WTC11 (cell line): ENCODE data around the gene PAX4. TPM values are rescaled to one million over a fixed set of nuclear protein-coding genes. Genes with fewer than 3 reads are reported as not detected.

Experiments used
- ATAC-seq: fragments of 200-7000 bp; cut with Tn5 transposase; 2 replicates; pipeline ENCODE4 v1.10.0; 2021; ENCODE audit warnings: mild to moderate bottlenecking, moderate library complexity
- CTCF ChIA-PET: fragments of 300-600 bp; sonication (Branson Sonifier 250); formaldehyde crosslinking; loops from one replicate; lab custom pipeline; 2021; ENCODE audit warnings: antibody characterized with exemption; lab: Charles Lee
- POLR2A ChIA-PET: fragments of 350-600 bp; sonication (Branson Sonifier 250); formaldehyde crosslinking; loops from one replicate; lab custom pipeline; 2021; ENCODE audit warnings: antibody characterized with exemption; lab: Charles Lee
- DNase-seq: peaks from one replicate; pipeline ENCODE4 v3.0.0; 2021; ENCODE audit warnings: low spot score
- H3K27ac Mint-ChIP-seq: 2 replicates; pipeline ENCODE4 v1.8.0; 2021; ENCODE audit warnings: mixed read lengths
- H3K27me3 Mint-ChIP-seq: 2 replicates; pipeline ENCODE4 v1.8.0; 2021; ENCODE audit warnings: low read depth, mild to moderate bottlenecking, moderate library complexity, mixed read lengths
- H3K36me3 Mint-ChIP-seq: 2 replicates; pipeline ENCODE4 v1.8.0; 2021; ENCODE audit warnings: mixed read lengths
- H3K4me1 Mint-ChIP-seq: 2 replicates; pipeline ENCODE4 v1.8.0; 2022; ENCODE audit warnings: mixed read lengths
- H3K4me3 Mint-ChIP-seq: 2 replicates; pipeline ENCODE4 v1.8.0; 2021; ENCODE audit warnings: mild to moderate bottlenecking, moderate library complexity, mixed read lengths
- H3K9me3 Mint-ChIP-seq: 2 replicates; pipeline ENCODE4 v1.8.0; 2021; ENCODE audit warnings: mixed read lengths
- ESRRA ChIP-seq: sonication (generic); formaldehyde crosslinking; IDR thresholded peaks from 2 replicates; pipeline ENCODE4 v1.8.1; 2022; ENCODE audit warnings: mild to moderate bottlenecking, missing genetic modification reagents, borderline replicate concordance
- FOXJ3 ChIP-seq: sonication (generic); formaldehyde crosslinking; IDR thresholded peaks from 2 replicates; pipeline ENCODE4 v1.9.0; 2021; ENCODE audit warnings: missing genetic modification reagents, mild to moderate bottlenecking, borderline replicate concordance
- JUN ChIP-seq: sonication (generic); formaldehyde crosslinking; IDR thresholded peaks from 2 replicates; pipeline ENCODE4 v1.8.0; 2023; ENCODE audit warnings: mild to moderate bottlenecking, missing genetic modification reagents
- MYBL2 ChIP-seq: sonication (generic); formaldehyde crosslinking; IDR thresholded peaks from 2 replicates; pipeline ENCODE4 v1.8.1; 2023; ENCODE audit warnings: mild to moderate bottlenecking, moderate library complexity, missing genetic modification reagents
- NR2C2 ChIP-seq: sonication (generic); formaldehyde crosslinking; IDR thresholded peaks from 2 replicates; pipeline ENCODE4 v1.8.0; 2022; ENCODE audit warnings: mild to moderate bottlenecking, missing genetic modification reagents
- OVOL2 ChIP-seq: fragments of 250-450 bp; sonication (Bioruptor Pico); IDR thresholded peaks from 2 replicates; pipeline ENCODE4 v1.9.0; 2021; ENCODE audit warnings: mild to moderate bottlenecking, borderline replicate concordance
- RELA ChIP-seq: sonication (generic); formaldehyde crosslinking; IDR thresholded peaks from 2 replicates; pipeline ENCODE4 v1.8.1; 2022; ENCODE audit warnings: missing genetic modification reagents, mild to moderate bottlenecking, borderline replicate concordance
- TEAD1 ChIP-seq: sonication (generic); formaldehyde crosslinking; IDR thresholded peaks from 2 replicates; pipeline ENCODE4 v1.8.0; 2022; ENCODE audit warnings: mild to moderate bottlenecking, missing genetic modification reagents
- ZBTB21 ChIP-seq: sonication (generic); formaldehyde crosslinking; IDR thresholded peaks from 2 replicates; pipeline ENCODE4 v1.8.1; 2023; ENCODE audit warnings: mild to moderate bottlenecking, missing genetic modification reagents, borderline replicate concordance
- ZNF121 ChIP-seq: sonication (generic); formaldehyde crosslinking; IDR thresholded peaks from 2 replicates; pipeline ENCODE4 v1.8.0; 2023; ENCODE audit warnings: missing genetic modification reagents
- ZNF263 ChIP-seq: sonication (generic); formaldehyde crosslinking; IDR thresholded peaks from 2 replicates; pipeline ENCODE4 v1.8.1; 2022; ENCODE audit warnings: low read depth, mild to moderate bottlenecking, moderate library complexity, missing genetic modification reagents
- ZNF396 ChIP-seq: fragments of 250-450 bp; sonication (Bioruptor Pico); IDR thresholded peaks from 2 replicates; pipeline ENCODE4 v1.8.0; 2021; ENCODE audit warnings: mild to moderate bottlenecking, moderate library complexity, borderline replicate concordance
- total RNA-seq: library from RNA; stranded (reverse); gene quantifications from 3 replicates; pipeline ENCODE4 v1.2.3, GENCODE V29; 2021
- TF ChIP-seq, protein P1 (sequence below): fragments of 250-450 bp; sonication (Bioruptor Pico); conservative IDR thresholded peaks from 2 replicates; pipeline ENCODE4 v1.9.0; 2021; ENCODE audit warnings: mild to moderate bottlenecking
- TF ChIP-seq, protein P2 (sequence below): sonication (generic); formaldehyde crosslinking; IDR thresholded peaks from 2 replicates; pipeline ENCODE4 v1.8.1; 2022; ENCODE audit warnings: low read depth, missing genetic modification reagents, borderline replicate concordance
- TF ChIP-seq, protein P3 (sequence below): sonication (generic); formaldehyde crosslinking; IDR thresholded peaks from 2 replicates; pipeline ENCODE4 v1.8.1; 2023; ENCODE audit warnings: mild to moderate bottlenecking, missing genetic modification reagents, moderate library complexity
- TF ChIP-seq, protein P4 (sequence below): sonication (generic); formaldehyde crosslinking; IDR thresholded peaks from 2 replicates; pipeline ENCODE4 v1.8.0; 2022; ENCODE audit warnings: mild to moderate bottlenecking, missing genetic modification reagents
- TF ChIP-seq, protein P5 (sequence below): sonication (generic); formaldehyde crosslinking; IDR thresholded peaks from 2 replicates; pipeline ENCODE4 v1.8.0; 2023; ENCODE audit warnings: missing genetic modification reagents
- TF ChIP-seq, protein P6 (sequence below): sonication (generic); formaldehyde crosslinking; IDR thresholded peaks from 2 replicates; pipeline ENCODE4 v1.8.1; 2023; ENCODE audit warnings: mild to moderate bottlenecking, missing genetic modification reagents

Gene PAX4
- total RNA-seq, 1 experiment from 2014 or later: not detected

DNA sequence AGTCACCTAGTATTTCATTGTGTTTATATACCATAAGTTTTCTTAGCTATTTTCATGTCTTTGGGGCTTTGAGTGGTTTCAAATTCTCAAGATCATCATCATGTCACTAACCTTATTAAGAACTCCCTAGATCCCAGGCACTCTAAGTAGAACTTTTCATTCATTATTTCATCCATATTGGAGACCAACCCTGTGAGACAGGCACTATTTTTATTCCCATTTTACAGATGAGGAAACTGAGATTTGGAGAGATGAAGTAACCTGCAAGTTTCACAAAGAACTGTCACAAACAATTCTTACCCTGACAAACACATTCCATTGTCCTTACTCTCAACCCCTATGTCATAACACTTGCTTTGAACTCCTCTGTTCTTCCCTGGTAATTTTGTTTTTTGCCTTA, 20.3 kb upstream of the PAX4 start (continued):
- TF ChIP-seq JUN (CRISPR knock-in tag): no peak
- TF ChIP-seq RELA: no peak
- TF ChIP-seq, protein P1, sequence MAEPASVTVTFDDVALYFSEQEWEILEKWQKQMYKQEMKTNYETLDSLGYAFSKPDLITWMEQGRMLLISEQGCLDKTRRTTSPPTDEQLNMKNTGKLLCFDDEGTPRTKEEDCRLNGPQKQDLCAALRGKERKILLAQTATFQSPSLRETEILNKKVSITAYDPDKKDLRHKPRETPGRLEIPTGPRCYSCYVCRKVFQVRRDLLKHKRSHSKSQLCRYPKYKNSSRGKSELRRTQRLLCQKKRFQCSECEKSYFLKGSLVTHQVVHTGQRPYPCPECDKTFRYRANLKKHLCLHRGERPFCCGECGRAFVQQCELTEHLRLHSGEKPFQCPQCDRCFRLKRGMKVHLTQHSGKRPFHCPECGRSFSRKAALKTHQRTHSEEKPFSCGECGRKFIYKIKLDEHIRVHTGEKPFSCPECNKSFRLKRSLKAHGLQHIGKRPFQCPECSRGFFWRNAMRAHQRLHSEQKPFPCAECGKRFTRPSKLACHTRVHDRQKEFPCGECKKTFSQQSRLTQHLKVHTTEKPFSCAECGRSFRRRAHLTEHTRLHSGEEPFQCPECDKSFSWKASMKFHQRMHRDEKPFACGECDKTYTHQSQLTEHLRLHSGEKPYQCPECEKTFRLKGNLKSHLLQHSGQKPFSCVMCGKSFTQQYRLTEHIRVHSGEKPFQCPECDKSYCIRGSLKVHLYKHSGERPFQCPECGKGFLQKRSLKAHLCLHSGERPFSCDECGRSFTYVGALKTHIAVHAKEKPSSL (CRISPR knock-in tag): no peak
- no peak for TF ChIP-seq MYBL2 (CRISPR knock-in tag)
- TF ChIP-seq ZNF263 (CRISPR knock-in tag): no peak
- no peak for TF ChIP-seq NR2C2 (CRISPR knock-in tag)
- no peak for TF ChIP-seq FOXJ3 (CRISPR knock-in tag)
- TF ChIP-seq, protein P2, sequence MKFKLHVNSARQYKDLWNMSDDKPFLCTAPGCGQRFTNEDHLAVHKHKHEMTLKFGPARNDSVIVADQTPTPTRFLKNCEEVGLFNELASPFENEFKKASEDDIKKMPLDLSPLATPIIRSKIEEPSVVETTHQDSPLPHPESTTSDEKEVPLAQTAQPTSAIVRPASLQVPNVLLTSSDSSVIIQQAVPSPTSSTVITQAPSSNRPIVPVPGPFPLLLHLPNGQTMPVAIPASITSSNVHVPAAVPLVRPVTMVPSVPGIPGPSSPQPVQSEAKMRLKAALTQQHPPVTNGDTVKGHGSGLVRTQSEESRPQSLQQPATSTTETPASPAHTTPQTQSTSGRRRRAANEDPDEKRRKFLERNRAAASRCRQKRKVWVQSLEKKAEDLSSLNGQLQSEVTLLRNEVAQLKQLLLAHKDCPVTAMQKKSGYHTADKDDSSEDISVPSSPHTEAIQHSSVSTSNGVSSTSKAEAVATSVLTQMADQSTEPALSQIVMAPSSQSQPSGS (CRISPR knock-in tag): no peak
- TF ChIP-seq, protein P3, sequence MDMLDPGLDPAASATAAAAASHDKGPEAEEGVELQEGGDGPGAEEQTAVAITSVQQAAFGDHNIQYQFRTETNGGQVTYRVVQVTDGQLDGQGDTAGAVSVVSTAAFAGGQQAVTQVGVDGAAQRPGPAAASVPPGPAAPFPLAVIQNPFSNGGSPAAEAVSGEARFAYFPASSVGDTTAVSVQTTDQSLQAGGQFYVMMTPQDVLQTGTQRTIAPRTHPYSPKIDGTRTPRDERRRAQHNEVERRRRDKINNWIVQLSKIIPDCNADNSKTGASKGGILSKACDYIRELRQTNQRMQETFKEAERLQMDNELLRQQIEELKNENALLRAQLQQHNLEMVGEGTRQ: no peak
- TF ChIP-seq ZBTB21: no peak
- TF ChIP-seq ZNF121 (CRISPR knock-in tag): no peak

DNA sequence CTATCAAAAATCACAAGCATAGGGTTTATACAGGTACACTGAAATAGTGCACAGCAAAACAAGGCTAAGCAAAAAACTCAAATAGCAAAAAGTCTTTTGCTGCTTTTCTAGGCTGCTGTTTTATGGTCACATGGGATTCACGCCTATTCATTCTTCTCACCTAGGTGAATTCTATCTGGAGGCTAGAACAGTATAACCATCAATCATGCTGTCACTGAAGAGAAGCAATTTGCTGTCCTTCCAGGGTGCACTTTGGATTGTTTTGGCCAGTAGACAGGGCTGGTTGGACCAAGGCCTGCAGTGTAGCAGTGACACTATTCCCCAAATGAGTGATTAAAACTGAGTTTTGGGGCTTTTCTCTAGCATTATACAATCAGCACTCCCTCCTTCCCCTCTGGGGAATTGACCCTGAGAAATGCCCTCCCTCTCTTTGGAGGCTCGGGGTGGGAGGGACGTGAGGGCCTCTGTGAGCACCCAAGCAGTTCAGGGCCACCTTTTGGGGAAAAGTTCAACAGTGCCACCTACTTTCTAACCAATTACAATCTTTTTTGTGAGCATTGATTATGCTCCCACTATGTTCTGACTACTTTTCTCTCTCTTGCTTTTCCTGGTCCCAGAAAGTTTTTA, 17.8 kb upstream of the PAX4 start:
- ChIA-PET CTCF (no interaction called here), POLR2A (no interaction called here)
- no peak for DNase-seq
- Mint-ChIP-seq H3K36me3 (no peaks in the 10 kb centered on the region), H3K9me3 (no peaks in the 10 kb centered on the region), H3K4me3 (no peak overlapping the region), H3K27me3 (peaks cover 45% of the 10 kb centered on the region), H3K27ac (no peak overlapping the region), H3K4me1 (no peaks in the 10 kb centered on the region)
- TF ChIP-seq, protein P4, sequence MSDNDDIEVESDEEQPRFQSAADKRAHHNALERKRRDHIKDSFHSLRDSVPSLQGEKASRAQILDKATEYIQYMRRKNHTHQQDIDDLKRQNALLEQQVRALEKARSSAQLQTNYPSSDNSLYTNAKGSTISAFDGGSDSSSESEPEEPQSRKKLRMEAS (CRISPR knock-in tag): no peak
- TF ChIP-seq JUN (CRISPR knock-in tag) (no peak), OVOL2 (CRISPR knock-in tag) (no peak), TEAD1 (CRISPR knock-in tag) (no peak), ESRRA (no peak), ZNF396 (CRISPR knock-in tag) (no peak), ZBTB21 (no peak)
- TF ChIP-seq, protein P5, sequence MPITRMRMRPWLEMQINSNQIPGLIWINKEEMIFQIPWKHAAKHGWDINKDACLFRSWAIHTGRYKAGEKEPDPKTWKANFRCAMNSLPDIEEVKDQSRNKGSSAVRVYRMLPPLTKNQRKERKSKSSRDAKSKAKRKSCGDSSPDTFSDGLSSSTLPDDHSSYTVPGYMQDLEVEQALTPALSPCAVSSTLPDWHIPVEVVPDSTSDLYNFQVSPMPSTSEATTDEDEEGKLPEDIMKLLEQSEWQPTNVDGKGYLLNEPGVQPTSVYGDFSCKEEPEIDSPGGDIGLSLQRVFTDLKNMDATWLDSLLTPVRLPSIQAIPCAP (CRISPR knock-in tag): no peak
- TF ChIP-seq, protein P6, sequence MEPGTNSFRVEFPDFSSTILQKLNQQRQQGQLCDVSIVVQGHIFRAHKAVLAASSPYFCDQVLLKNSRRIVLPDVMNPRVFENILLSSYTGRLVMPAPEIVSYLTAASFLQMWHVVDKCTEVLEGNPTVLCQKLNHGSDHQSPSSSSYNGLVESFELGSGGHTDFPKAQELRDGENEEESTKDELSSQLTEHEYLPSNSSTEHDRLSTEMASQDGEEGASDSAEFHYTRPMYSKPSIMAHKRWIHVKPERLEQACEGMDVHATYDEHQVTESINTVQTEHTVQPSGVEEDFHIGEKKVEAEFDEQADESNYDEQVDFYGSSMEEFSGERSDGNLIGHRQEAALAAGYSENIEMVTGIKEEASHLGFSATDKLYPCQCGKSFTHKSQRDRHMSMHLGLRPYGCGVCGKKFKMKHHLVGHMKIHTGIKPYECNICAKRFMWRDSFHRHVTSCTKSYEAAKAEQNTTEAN (CRISPR knock-in tag): no peak
- TF ChIP-seq, protein P3: no peak
- ATAC-seq: no peak
